H1 (cell line): ENCODE measurements around the gene TSC2.
"Not testable (repeated sequence)": the region's sequence is repeated elsewhere in the genome, so short reads cannot be mapped to it uniquely, and the experiment has no call there.

Source experiments
- POLR2A ChIP-seq, 2 experiments: IDR thresholded peaks; 1 replicate in 1 of 2; 2 replicates in 1 of 2; pipeline ENCODE4 v1.6.1; 2011; ENCODE audit warnings: low read depth in 2 of 2, low read length in 2 of 2, mild to moderate bottlenecking in 2 of 2; ENCODE audit errors: control extremely low read depth in 1 of 2
- POLR2AphosphoS5 ChIP-seq: IDR thresholded peaks from 2 replicates; pipeline ENCODE4 v1.6.1; 2011; ENCODE audit warnings: low read depth, low read length
- RFX5 ChIP-seq: IDR thresholded peaks from 2 replicates; pipeline ENCODE4 v1.6.1; 2011; ENCODE audit warnings: low read depth, low read length, improper control_type of control experiment, borderline replicate concordance
- SUZ12 ChIP-seq: fragments of 200-600 bp; sonication (generic); IDR thresholded peaks from 2 replicates; pipeline ENCODE4 v1.6.1; 2012; ENCODE audit warnings: mild to moderate bottlenecking, inconsistent platforms, low read length, moderate library complexity, mixed read lengths

GRCh38 chr16:2124694-2125444 lies 77.1 kb downstream of the TSC2 start:
- not testable (repeated sequence) for TF ChIP-seq RFX5; POLR2A (IDR thresholded peaks at IDR 0.05; ENCODE audit: control extremely low read depth in 1 of 2, low read depth in 2 of 2, low read length in 2 of 2); POLR2AphosphoS5; SUZ12
